PC-3 (cell line): ENCODE results near the gene CELF6. TPM values are rescaled to one million over a fixed set of nuclear protein-coding genes. Genes with fewer than 3 reads are reported as not detected.

Experiments used
- ATAC-seq: fragments of 200-7000 bp; cut with Tn5 transposase; 2 replicates; pipeline ENCODE4 v1.9.1; 2020; ENCODE audit warnings: mild to moderate bottlenecking, moderate library complexity
- BruUV-seq: library from RNA; stranded (reverse); fragments of 400-500 nt; replicated peaks from 2 replicates; lab custom pipeline; 2021; lab: Mats Ljungman, UMichigan
- CTCF ChIA-PET: fragments of 300-600 bp; sonication (Branson Sonifier 250); formaldehyde crosslinking; loops from one replicate; lab custom pipeline; 2022; ENCODE audit warnings: antibody characterized with exemption; lab: Charles Lee
- POLR2A ChIA-PET: fragments of 300-600 bp; sonication (Branson Sonifier 250); formaldehyde crosslinking; loops from one replicate; lab custom pipeline; 2022; ENCODE audit warnings: antibody characterized with exemption; ENCODE audit not compliant: unreplicated experiment; lab: Charles Lee
- DNase-seq: peaks from one replicate; pipeline ENCODE4 v3.0.0-alpha.2; 2015
- H2AFZ ChIP-seq: fragments of 300-600 bp; sonication (generic); 2 replicates; pipeline ENCODE4 v1.6.0; 2016; ENCODE audit warnings: antibody characterized with exemption, low read length
- H3F3A ChIP-seq: fragments of 300-600 bp; sonication (generic); one replicate; pipeline ENCODE4 v1.6.0; 2017; ENCODE audit warnings: antibody characterized with exemption, low read length, control low read depth, mild to moderate bottlenecking; ENCODE audit not compliant: unreplicated experiment
- H3K27ac ChIP-seq: fragments of 300-600 bp; sonication (generic); 2 replicates; pipeline ENCODE4 v1.5.1; 2016; ENCODE audit warnings: mild to moderate bottlenecking, low read length
- H3K27me3 ChIP-seq: fragments of 300-600 bp; sonication (generic); 2 replicates; pipeline ENCODE4 v1.6.1; 2016; ENCODE audit warnings: low read length, mixed read lengths
- H3K36me3 ChIP-seq: fragments of 300-600 bp; sonication (generic); 2 replicates; pipeline ENCODE4 v1.6.1; 2016; ENCODE audit warnings: low read depth, mixed run types, low read length, mixed read lengths
- H3K4me1 ChIP-seq: fragments of 300-600 bp; sonication (generic); 2 replicates; pipeline ENCODE4 v1.5.1; 2016; ENCODE audit warnings: low read length; ENCODE audit not compliant: insufficient read depth
- H3K4me2 ChIP-seq: fragments of 300-600 bp; sonication (generic); 2 replicates; pipeline ENCODE4 v1.6.0; 2016; ENCODE audit warnings: low read length
- H3K4me3 ChIP-seq: fragments of 300-600 bp; sonication (generic); 2 replicates; pipeline ENCODE4 v1.5.1; 2016; ENCODE audit warnings: mild to moderate bottlenecking, low read length, mixed read lengths
- H3K79me2 ChIP-seq: fragments of 300-600 bp; sonication (generic); 2 replicates; pipeline ENCODE4 v1.6.1; 2017; ENCODE audit warnings: low read length, mixed read lengths
- H3K9ac ChIP-seq: fragments of 300-600 bp; sonication (generic); 2 replicates; pipeline ENCODE4 v1.6.0; 2016; ENCODE audit warnings: mild to moderate bottlenecking, low read length
- H3K9me2 ChIP-seq: fragments of 300-600 bp; sonication (generic); replicated peaks from 2 replicates; pipeline ENCODE4 v1.6.1; 2016; ENCODE audit warnings: mixed run types, low read length, mixed read lengths
- H3K9me3 ChIP-seq: fragments of 300-600 bp; sonication (generic); 2 replicates; pipeline ENCODE4 v1.6.1; 2016; ENCODE audit warnings: low read length, mixed read lengths
- H4K20me1 ChIP-seq: fragments of 300-600 bp; sonication (generic); 2 replicates; pipeline ENCODE4 v1.6.1; 2016; ENCODE audit warnings: low read length, mixed read lengths
- EZH2 ChIP-seq: fragments of 300-600 bp; sonication (generic); IDR thresholded peaks from one replicate; pipeline ENCODE4 v1.6.1; 2017; ENCODE audit warnings: antibody characterized with exemption, mild to moderate bottlenecking, low read length; ENCODE audit not compliant: unreplicated experiment
- EZH2phosphoT487 ChIP-seq: fragments of 300-600 bp; sonication (generic); IDR thresholded peaks from 2 replicates; pipeline ENCODE4 v1.6.1; 2018; ENCODE audit warnings: mild to moderate bottlenecking, antibody characterized with exemption, low read length, borderline replicate concordance
- intact Hi-C: fragments of 100-400 bp; cut with micrococcal nuclease; formaldehyde crosslinking; loops from 2 replicates; pipeline ENCODE4 v1.9.0; 2023
- total RNA-seq: library from RNA; depleted of rRNA; stranded (reverse); fragments of >200 nt; gene quantifications from 2 replicates; pipeline ENCODE4 v1.2.3, GENCODE V29; 2014
- TF ChIP-seq, protein P1 (sequence below): fragments of 300-600 bp; sonication (generic); conservative IDR thresholded peaks from 2 replicates; pipeline ENCODE4 v1.5.1; 2017; ENCODE audit warnings: antibody characterized with exemption, low read depth, mild to moderate bottlenecking, low read length

Gene CELF6
- total RNA-seq, 1 experiment from 2014 or later = not detected

DNA sequence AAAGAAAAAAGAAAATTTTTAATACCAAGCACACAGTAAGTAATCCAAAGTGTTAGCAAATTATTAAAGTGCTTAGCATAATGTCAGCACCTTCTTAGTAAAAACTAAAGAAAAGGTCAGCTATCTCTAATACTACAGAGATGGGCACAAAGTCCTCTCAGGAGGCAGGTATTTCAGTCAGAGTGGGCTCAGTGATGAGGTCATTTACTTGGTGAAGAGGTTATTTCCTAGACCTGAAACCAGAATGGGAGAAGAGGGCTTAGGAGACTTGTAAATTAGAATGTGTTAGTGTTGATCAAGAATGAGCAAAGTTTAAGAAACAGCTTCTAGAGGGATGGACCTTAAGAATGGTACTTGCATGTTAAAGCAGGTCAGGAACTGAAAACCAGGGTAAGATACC lies 80.3 kb downstream of the CELF6 start:
- POLR2A ChIA-PET = interaction anchor here (0.5 kb wide), 1 partner anchor 372 kb away, joined by 10 read pairs; no protein-coding TSS in a partner anchor
- H4K20me1 ChIP-seq = no peaks in the 10 kb centered on the region
- intact Hi-C loops = no loop called here
- no peaks in the 10 kb centered on the region for H3K27me3 ChIP-seq
- no peak overlapping the region for H3K27ac ChIP-seq
- ATAC-seq (no peak), DNase-seq (no peak)
- H2AFZ ChIP-seq = no peak overlapping the region
- TF ChIP-seq, protein P1, sequence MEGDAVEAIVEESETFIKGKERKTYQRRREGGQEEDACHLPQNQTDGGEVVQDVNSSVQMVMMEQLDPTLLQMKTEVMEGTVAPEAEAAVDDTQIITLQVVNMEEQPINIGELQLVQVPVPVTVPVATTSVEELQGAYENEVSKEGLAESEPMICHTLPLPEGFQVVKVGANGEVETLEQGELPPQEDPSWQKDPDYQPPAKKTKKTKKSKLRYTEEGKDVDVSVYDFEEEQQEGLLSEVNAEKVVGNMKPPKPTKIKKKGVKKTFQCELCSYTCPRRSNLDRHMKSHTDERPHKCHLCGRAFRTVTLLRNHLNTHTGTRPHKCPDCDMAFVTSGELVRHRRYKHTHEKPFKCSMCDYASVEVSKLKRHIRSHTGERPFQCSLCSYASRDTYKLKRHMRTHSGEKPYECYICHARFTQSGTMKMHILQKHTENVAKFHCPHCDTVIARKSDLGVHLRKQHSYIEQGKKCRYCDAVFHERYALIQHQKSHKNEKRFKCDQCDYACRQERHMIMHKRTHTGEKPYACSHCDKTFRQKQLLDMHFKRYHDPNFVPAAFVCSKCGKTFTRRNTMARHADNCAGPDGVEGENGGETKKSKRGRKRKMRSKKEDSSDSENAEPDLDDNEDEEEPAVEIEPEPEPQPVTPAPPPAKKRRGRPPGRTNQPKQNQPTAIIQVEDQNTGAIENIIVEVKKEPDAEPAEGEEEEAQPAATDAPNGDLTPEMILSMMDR = no peak
- TF ChIP-seq EZH2phosphoT487 (no peak), EZH2 (no peak)
- no TSS peak for BruUV-seq
- CTCF ChIA-PET = no interaction called here
- peaks cover 5% of the 10 kb centered on the region for H3F3A ChIP-seq
- H3K9me2 ChIP-seq = no peaks in the 10 kb centered on the region
- peaks cover 25% of the 10 kb centered on the region for H3K4me1 ChIP-seq
- no peaks in the 10 kb centered on the region for H3K36me3 ChIP-seq
- peaks cover 11% of the 10 kb centered on the region for H3K79me2 ChIP-seq
- no peak overlapping the region for H3K4me3 ChIP-seq
- no peaks in the 10 kb centered on the region for H3K9me3 ChIP-seq
- no peak overlapping the region for H3K4me2 ChIP-seq
- no peak overlapping the region for H3K9ac ChIP-seq

DNA sequence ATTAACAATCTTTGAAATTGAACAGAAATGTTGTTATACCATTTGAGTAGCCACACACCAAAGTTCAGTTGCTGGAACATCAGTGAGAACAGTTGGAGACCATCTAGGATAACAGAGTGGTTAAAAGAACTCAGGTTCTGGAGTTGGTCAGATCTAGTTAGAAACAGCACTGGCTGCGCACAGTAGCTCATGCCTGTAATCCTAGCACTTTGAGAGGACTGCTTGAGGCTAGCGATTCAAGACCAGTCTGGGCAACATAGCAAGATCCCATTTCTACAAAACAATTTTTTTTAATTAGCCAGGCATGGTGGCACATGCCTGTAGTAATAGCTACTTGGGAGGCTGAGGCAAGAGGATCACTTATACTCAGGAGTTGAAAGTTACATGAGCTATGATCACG lies 81.4 kb downstream of the CELF6 start:
- Histone ChIP-seq H3K9me3 (no peaks in the 10 kb centered on the region), H2AFZ (no peak overlapping the region), H3K27ac (peak overlapping the region; percentile 94), H3K4me3 (no peak overlapping the region), H4K20me1 (no peaks in the 10 kb centered on the region), H3K79me2 (peaks cover 11% of the 10 kb centered on the region), H3F3A (peaks cover 5% of the 10 kb centered on the region), H3K4me1 (peaks cover 25% of the 10 kb centered on the region), H3K9me2 (no peaks in the 10 kb centered on the region), H3K27me3 (no peaks in the 10 kb centered on the region), H3K4me2 (no peak overlapping the region; the same call in 1 of the 2 replicates), H3K9ac (no peak overlapping the region; the same call in 1 of the 2 replicates), H3K36me3 (no peaks in the 10 kb centered on the region)
- DNase-seq (no peak), ATAC-seq (no peak)
- CTCF ChIA-PET = no interaction called here
- BruUV-seq = no TSS peak
- intact Hi-C loops = no loop called here
- POLR2A ChIA-PET = no interaction called here
- TF ChIP-seq, protein P1 = no peak
- TF ChIP-seq EZH2phosphoT487 (no peak), EZH2 (no peak)

DNA sequence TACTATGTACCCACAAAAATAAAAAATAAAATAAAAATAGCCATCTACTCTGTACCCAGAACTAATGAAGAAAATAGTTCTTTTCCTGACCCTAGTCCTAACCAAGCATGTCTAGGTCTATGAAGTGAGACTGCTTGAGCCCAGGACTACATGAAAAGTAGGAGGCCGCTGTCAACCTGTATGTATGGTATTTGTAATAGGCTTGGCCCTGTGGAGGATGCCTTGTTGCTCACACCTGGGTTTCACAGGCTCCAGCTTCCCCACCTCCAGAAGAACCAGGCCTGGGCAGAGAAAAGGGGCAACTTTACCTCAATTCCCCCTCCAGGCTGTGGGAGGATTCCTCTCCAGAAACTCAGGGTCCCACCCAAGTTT lies 82.1 kb downstream of the CELF6 start:
- peaks cover 26% of the 10 kb centered on the region for H3K4me1 ChIP-seq

More for the DNA sequence above, 82.1 kb downstream of the CELF6 start:
- DNase-seq (peak; percentile 28), ATAC-seq (peak; percentile 46)
- CTCF ChIA-PET = no interaction called here
- Histone ChIP-seq H4K20me1 (no peaks in the 10 kb centered on the region), H3K9me2 (no peaks in the 10 kb centered on the region), H2AFZ (peak overlapping the region; percentile 85), H3K79me2 (peaks cover 12% of the 10 kb centered on the region), H3K27ac (peak overlapping the region; percentile 94), H3K4me3 (peak overlapping the region; percentile 18; the same call in 1 of the 2 replicates), H3K36me3 (no peaks in the 10 kb centered on the region), H3K9ac (peak overlapping the region; percentile 88), H3K9me3 (no peaks in the 10 kb centered on the region), H3K4me2 (peak overlapping the region; percentile 76), H3K27me3 (no peaks in the 10 kb centered on the region), H3F3A (peaks cover 5% of the 10 kb centered on the region)
- TF ChIP-seq, protein P1 = no peak
- TF ChIP-seq EZH2phosphoT487 (no peak), EZH2 (no peak)
- intact Hi-C loops = no loop called here
- TSS peak; percentile 49 for BruUV-seq
- POLR2A ChIA-PET = interaction anchor here (0.6 kb wide), 1 partner anchor 37 kb away, joined by 35 read pairs; no protein-coding TSS in a partner anchor
